GM20000 (cell line): Measurements from ENCODE around the gene ARTN.

Experiments
- DNase-seq: peaks from one replicate; pipeline ENCODE4 v3.0.0; 2012; ENCODE audit warnings: low spot score
- CTCF ChIP-seq: IDR thresholded peaks from 2 replicates; pipeline ENCODE4 v1.5.1; 2012; ENCODE audit warnings: mild to moderate bottlenecking, control low read depth; ENCODE audit errors: extremely low read depth, missing control alignments

ARTN gene

GRCh38 chr1:43978551-43979260 is 45.1 kb downstream of the ARTN start, which contains the start of gene B4GALT2:
Gene B4GALT2 (plus strand): TSS chr1:43979210. CDS start chr1:43981161, 1,951 bp downstream.
- DNase-seq, result peak; percentile 91
- TF ChIP-seq CTCF, result no peak

GRCh38 chr1:43979261-43979527 is 45.6 kb downstream of the ARTN start:
- no peak for TF ChIP-seq CTCF

DNA sequence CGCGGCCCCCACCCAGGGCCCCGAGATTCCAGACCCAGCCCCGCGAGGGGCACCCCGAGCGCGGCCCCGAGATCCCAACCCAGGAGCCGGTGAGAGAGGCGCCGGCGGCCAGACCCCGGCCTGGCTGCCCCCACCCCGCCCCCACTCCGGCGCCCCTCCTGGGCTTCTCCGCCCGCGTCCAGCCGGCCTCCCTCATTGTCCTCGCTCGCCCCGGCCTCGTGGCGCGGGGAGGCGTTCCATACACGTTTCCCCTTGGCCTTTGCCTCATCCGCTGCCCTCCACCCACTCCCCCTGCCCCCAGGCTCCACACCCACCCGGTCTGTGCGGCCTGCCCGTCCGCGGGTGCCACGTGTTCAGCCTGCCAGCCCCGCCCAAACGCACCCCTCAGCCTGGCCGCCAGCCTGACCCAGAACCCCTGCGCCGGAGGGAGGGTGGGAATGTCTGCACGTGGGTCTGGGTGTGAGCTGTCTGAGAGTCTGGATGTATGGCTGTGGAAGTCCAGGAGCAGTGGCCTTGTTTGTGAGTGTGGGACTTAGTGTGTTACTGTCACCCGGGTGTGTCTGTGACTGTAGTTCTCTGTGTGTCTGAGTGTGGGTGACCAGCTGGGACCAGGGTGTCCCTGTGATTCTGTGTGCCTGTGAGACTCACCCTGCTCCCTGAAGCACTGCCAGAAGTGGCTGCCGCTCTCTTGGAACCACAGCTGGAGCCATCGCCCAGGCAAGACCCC is 46.1 kb downstream of the ARTN start:
- TF ChIP-seq CTCF, result no peak
- DNase-seq, result peak; percentile 76

More at GRCh38 chr1:43979261-43979527, 45.6 kb downstream of the ARTN start:
- DNase-seq, result no peak

DNA sequence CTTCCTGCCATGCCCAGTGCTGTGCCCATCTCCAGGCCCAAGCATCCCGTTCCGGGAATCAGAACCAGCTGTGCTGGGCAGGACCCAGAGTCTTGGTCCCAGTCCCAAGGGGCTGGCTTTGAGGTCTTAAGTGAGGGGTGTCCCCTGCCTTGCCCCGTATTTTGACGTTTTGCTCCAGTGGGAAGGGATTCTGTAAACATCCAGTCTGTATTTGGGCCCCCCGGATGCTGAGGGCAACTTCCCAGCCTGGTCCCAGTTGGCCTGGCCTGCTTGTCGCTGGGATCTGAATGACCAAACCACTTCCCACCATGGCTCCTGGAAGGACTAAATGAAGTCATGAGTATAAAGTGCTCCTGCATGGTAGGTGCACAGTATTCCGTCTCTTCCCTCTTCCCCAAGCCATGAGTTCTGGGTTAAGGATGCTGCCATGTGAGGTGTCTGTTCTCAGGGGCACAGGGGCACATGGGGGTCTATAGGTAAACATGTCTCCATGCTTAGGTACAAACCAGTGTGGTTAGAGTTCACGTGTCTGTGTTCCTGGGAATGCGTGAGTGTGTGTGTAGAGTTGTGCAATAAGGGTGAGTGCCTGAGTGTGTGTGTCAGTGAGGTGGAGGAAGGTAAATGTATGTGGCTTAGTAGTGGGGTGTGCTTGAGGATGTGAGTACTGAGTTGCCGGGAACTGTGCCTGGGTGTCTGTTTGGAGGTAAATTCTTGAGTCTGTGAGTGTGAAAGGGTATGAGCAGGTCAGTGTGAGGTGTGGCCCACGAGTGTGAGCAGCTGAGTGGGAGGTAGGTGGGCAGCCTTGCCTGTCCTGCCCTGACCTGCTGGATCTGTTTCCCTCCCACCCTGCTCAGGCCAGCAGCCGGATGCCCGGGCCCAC is 46.9 kb downstream of the ARTN start:
- DNase-seq, result no peak
- TF ChIP-seq CTCF, result no peak

- no peak for DNase-seq
- no peak for TF ChIP-seq CTCF
These were observed 47.5 kb downstream of the ARTN start for GRCh38 chr1:43981135-43981491.

DNA sequence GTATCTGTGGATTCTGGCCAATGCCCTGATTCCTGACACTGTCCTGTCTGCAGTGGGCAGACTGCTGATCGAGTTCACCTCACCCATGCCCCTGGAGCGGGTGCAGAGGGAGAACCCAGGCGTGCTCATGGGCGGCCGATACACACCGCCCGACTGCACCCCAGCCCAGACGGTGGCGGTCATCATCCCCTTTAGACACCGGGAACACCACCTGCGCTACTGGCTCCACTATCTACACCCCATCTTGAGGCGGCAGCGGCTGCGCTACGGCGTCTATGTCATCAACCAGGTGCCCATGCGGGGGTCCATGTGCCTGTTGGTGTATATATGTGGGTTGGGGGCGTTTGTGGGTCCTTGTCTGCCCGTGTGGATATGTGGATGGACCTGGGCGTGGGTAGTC is 48.0 kb downstream of the ARTN start:
- TF ChIP-seq CTCF, result no peak

DNA sequence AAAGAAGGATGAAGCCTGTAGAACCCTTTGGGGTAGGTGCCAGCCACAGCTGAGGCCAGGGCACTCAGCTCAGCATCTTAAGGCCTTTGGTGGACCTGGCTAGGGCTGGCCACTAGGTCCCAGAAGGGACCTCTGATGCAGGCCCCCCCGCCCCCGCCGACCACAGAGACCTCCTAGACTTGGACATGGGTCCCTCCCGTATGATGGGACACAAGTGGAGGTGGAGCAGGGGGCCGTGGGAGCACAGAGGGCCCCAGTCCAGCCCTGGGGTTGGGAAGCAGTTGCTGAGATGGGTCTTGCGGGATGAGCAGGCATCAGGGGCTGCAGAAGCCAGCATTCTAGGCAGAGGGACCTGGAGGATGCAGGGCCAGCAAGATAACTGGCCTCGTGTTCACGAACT is 48.6 kb downstream of the ARTN start:
- no peak for DNase-seq
- no peak for TF ChIP-seq CTCF

More for the DNA sequence above, 48.0 kb downstream of the ARTN start:
- no peak for DNase-seq
